HG03064 (cell line): ENCODE data around the gene CASTOR2.
"Not testable (repeated sequence)": the region's sequence is repeated elsewhere in the genome, so short reads cannot be mapped to it uniquely, and the experiment has no call there.

ENCODE experiments used
- ATAC-seq: cut with Tn5 transposase; IDR thresholded peaks from one replicate; pipeline ENCODE4 v1.9.1; 2021; ENCODE audit warnings: low read depth; ENCODE audit not compliant: unreplicated experiment

The CASTOR2 gene

DNA sequence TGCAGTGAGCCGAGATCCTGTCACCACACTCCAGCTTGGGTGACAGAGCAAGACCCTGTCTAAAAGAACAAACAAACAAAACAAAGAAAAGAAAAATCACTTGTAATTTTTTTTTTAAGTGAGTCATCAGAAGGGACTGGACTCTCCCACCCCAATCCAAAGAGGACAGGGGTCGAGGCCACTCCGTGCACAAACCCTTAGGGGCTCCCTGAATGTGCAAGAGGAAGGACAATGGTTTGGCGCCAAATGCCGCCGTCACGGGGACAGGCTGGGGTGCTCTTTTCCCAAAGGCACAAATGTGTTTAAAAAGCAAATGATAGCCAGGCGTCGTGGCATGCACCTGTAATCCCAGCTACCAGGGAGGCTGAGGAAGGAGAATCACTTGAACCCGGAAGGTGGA lies 85.3 kb downstream of the CASTOR2 start:
- no peak for ATAC-seq

DNA sequence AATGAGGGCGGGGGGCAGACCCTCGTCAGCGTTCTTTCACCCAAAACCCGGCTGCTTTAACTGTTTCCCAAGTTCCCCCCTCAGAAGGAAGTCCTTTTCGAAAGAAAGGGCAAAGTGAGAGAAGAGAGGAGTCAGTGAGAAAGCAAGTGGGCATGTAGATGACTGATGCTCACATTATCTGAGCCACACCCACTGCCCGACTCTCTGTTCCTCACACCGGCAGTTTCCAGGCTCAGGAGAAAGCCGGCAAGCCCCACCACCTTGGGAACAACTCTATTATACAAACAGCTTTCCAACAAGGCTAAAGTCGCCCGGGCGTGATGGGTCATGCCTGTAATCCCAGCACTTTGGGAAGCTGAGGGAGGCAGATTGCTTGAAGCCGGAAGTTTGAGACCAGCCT lies 86.0 kb downstream of the CASTOR2 start:
- ATAC-seq, result no peak

DNA sequence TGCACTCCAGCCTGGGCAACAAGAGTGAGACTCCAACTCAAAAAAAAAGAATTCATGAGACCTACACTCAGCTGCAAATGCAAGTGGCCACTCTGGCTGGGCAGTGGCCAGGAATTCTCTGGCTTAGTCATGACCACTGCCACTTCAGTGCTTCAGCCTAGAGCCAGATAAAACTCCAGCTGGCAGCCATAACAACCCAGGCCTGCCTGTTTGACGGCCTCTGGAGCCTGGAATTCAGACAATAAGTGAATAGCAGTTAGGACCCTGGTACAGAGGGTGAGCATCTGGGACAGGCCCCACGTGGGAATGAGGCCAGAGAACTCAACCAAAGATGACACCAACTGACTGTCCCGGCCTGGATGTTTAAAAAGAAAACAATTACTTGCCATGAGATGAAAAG lies 90.2 kb downstream of the CASTOR2 start:
- ATAC-seq, result no peak

DNA sequence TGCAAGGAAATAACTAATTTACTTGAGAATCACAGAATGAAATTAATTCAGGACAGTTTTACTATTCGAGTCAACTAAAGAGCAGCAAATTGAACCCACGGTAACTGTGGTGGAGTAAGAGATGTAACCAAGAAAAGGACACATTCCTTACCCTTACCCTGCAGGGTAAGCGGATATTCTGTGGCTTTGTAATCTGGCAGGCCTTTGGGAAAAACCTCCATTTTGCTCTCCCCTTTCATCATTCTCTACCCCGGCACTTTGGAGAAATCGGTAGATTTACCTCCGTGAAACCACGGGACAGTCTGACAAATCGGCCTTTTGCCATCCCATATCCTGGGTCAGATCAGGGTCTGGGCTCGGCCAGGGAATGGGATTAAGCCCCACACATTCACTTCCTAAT lies 90.7 kb downstream of the CASTOR2 start:
- ATAC-seq, result no peak

DNA sequence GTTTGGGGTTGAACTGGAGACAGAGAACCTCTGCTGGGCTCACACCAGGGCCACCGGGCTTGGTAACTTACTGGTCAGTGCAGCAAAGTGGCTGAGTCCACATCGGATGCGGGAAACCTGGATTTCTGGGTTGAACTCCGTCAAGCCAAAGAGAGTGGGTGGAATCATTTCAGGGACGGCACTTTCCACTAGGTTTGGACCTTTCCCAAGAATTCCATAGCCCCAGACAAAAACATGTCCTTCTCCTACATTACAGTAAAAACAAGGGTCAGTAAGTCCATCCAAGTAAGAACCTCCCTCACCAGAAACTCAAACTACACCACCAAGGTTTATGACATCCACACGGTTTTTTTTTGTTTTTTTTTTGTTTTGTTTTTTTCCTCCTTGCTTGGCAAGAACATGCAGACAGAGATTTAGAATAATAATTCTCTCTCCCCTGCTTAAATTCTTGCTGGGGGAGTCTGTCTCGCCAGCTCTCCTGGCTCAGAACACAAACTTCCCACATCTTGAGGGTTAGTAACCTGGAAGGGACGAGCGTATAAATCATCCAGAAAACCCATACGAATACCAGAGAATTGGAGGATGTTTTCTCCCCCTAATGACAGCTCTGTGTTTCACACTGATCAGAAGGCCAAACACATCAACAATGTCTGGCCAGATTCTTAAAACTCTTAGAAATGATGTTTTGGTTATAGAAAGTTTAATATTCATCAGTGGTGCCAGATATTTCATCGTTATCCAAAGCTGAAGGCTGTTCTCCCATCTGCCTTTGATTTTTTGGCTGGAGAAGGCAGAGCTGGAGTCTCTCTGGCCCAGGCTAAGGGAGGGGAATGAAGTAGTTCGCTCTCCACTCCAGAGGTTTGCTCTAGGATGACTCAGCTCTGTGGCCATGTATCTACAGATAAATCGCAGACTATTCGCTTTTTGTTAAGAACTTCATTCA lies 91.6 kb downstream of the CASTOR2 start:
- no peak for ATAC-seq

DNA sequence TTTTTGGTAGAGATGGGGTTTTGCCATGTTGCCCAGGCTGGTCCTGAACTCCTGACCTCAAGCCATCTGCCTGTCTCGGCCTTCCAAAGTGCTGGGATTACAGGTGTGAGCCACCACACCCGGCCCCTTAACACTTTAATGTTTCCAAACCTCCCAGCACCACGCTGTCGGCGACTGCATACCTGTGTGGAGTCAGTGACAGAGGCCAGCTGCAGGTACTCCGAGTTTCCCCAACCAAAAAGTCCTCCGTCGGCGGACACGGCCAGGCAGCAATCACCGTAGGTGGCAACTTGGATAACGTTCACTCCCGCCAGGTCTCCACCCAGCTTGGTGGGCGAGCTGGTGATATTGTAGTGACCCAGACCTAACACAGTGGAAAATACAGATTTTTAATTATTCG lies 93.9 kb downstream of the CASTOR2 start:
- ATAC-seq, result no peak

DNA sequence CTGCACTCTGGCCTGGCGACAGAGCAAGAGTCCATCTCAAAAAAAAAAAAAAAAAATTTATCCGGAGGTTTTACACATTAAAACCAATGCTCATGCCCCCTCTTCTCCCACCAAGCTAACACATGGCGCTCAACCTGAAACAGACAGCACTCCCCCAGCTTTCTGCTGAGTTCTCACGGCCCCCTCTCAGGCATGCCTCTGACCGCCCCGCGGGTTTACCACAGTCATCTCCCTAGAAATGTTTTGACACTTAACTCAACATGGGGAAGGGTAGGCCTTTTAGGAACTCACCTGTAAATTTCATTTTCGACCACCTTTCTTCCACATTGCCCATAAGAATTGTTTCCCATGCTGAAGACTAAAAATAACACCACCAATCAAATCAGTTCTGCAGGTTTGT lies 99.8 kb downstream of the CASTOR2 start:
- ATAC-seq, result no peak

DNA sequence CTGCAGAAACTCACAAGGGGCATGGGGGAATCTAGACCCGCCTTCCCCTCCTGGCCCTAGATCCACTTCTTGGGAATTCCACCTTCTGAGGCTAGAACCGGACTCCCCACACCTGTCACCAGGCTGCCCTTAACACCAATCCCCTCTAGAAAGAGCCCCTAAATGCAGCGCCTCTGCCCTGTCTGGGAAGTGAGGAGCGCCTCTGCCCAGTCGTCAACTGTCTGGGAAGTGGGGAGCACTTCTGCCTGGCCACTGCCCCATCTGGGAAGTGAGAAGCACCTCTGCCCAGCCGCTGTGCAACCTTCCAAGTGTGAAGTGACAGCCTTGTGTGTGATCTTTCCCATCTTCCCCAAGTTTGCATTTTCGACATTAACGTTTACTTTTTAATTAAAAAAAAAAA lies 100.3 kb downstream of the CASTOR2 start:
- no peak for ATAC-seq

DNA sequence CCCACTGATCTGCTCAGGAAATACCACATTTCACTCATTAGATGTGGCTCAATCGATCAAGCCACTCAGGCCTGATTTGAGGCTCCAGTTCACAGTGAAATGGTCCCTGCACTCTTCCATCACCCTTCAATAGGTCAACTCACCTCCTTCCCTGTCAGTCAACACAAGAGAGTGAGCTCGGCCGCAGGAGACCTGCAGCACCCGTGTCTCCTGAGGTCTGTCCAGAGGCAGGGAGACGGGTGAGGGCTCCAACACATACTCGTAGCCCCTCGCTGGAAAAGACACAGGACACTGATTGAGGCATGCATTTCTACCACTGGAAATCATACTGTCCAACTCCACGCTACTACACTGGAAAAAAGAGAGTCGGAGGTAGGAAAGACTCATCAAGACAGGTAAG lies 102.0 kb downstream of the CASTOR2 start:
- ATAC-seq, result no peak

DNA sequence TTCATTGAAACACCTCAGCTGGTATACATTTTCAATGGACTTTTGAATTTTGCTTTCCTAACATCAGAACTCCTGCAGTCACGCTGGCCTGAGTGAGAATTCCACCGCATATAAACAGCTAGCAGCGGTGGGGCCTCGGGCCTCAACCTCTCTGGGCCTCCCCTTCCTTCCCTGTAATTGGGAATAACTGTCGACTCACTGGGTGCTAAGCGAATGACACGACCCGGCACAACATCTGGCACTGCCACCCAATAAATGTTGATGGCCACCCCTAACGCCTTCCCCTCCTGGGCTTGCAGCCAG lies 108.4 kb downstream of the CASTOR2 start:
- ATAC-seq, result no peak

DNA sequence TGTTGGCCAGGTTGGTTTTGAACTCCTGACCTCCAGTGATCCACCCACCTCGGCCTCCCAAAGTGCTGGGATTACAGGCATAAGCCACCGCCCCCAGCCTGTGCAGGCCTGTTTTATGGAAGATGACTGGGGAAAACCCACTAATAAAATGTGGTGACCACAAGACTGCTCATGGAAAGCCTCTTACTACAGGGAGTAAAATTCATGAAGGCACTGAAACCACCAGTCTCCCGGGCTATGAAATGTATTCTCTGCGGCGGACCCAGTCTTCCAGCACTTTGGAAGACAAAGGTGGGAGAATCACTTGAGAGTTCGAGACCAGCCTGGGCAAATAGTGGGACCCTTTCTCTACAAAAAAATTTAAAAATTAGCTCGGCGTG lies 109.7 kb downstream of the CASTOR2 start:
- ATAC-seq, result not testable (repeated sequence)
